DMS114 treated with DMSO at 0.1 percent for 48 hours (cell line): ENCODE data around the gene SPATC1L.

Experiments
- DNase-seq: peaks from one replicate; lab custom pipeline; 2025; ENCODE audit not compliant: unreplicated experiment; lab: John Stamatoyannopoulos, UW

Gene SPATC1L

DNA sequence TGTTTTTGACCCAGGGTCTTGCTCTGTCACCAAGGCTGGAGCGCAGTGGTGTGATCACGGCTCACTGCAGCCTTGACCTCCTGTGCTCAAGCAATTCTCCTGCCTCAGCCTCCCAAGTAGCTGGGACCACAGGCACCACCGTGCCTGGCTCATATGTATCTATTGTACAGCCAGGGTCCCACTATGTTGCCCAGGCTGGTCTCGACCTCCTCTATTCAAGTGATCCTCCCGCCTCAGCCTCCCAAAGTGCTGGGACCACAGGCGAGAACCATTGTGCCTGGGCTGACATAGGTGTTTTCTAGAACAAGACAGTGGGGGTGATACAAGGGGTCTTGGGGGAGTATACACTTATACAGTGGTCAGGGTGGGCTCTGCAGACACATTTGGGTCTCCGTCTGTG, 46.4 kb downstream of the SPATC1L start:
- no peak for DNase-seq

DNA sequence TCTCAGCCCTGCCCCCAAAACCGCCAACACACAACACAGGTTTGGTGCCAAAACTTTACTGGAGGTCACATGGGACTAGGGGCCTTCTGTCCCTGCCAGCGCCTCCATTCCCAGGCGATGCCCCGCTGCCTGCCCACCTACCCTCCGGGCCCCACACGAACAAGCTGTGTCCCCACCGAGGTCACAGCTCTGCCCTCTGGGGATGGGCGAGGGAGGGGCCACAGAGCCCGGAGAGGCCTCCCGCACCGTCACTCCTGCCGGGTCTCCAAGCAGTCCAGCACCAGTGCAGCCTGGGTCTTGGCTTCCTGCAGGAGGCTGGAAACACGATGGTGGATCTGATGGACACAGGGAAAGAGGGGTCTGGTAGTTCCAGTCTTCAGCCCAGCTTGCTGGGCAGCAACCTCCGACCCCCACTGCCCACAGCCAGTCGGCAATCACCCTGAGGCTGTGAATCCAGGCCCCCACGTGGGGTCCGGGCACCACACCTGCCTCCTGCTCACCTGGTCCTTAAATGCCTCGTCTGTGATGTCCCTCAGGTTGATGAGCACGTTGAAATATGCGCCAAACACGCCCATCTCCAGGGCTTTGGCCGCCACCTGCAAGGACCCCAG, 47.4 kb downstream of the SPATC1L start:
- DNase-seq, result no peak

DNA sequence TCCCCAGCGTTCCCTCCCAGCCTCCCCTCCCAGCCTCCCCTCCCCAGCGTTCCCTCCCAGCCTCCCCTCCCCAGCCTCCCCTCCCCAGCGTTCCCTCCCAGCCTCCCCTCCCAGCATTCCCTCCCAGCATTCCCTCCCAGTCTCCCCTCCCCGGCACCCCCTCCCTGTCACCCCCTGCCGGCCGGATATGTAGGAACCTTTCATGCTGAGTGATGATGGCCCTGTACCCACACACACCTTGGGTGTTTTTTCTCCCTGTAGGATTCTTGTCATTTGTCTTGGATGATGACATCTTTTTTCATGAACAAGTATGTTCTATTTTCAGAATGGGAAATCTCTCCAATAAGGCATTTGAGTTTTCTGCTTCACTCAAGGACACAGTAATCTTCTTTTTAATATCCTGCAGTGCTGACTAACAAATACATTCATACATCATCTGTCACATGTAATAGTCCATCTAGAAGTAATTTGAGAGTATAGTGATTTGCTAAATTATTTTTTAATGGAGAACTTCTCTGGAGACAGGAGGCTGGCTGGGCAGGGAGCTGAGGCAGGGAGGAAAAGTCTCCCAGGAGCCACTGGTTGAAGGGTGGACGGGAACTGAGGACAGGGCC, 48.4 kb downstream of the SPATC1L start:
- no peak for DNase-seq

DNA sequence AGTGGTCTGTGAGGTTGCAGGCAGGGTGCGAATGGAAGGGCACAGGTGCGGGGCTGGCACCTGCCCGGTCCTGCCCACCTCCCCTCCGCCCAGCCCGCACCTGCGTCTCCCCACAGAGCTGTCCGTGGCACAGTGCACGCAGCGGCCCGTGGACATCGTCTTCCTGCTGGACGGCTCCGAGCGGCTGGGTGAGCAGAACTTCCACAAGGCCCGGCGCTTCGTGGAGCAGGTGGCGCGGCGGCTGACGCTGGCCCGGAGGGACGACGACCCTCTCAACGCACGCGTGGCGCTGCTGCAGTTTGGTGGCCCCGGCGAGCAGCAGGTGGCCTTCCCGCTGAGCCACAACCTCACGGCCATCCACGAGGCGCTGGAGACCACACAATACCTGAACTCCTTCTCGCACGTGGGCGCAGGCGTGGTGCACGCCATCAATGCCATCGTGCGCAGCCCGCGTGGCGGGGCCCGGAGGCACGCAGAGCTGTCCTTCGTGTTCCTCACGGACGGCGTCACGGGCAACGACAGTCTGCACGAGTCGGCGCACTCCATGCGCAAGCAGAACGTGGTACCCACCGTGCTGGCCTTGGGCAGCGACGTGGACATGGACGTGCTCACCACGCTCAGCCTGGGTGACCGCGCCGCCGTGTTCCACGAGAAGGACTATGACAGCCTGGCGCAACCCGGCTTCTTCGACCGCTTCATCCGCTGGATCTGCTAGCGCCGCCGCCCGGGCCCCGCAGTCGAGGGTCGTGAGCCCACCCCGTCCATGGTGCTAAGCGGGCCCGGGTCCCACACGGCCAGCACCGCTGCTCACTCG, 52.2 kb downstream of the SPATC1L start:
- DNase-seq, result no peak

DNA sequence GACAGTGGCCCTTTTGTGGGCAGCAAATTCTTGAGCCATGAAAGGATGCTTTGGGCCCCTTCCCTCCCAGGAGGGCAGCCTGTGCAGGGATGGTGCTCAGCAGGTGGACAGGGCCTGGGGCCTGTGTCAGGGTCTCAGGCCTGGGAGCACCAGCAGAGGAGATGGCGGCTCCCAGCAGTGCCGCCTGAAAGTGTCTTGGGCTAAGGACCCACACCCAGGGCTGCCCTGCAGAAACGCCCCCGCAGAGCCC, 52.7 kb downstream of the SPATC1L start:
- no peak for DNase-seq

DNA sequence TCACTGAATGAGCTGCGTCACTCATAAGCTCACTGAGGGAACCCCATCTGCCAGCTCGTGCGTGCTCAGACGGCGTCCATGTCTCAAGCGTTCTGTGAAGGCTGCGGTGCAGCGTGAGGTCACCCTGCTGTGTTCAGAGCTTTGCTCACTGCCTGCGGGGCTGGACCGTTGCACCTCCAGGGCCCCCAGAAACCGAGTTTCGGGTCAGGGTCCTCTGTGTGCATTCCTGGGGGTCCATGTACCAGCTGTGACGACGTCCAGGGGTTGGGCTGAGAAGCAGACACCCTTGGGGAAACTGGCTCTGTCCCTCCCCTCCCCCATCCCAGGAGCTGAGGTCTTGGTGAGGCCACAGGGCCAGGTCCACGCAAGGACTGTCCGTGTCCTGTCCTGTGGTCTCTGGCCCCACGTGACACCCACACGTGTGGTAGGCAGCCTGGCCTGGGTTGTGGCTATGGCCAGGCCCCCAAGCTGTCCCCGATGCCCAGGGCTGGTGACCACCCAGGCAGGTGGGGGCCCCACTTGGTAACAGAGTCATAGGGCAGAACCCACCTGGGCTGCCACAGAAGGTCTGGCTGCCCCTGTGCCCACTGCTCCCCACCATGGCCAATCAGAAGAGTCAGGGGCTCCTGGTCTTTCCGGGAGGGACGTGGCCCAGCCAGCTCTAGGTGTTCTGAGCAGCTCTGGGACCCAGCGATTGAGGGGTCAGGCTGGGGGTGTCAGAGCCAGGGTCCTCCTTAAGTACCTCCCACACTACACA, 53.2 kb downstream of the SPATC1L start:
- no peak for DNase-seq

DNA sequence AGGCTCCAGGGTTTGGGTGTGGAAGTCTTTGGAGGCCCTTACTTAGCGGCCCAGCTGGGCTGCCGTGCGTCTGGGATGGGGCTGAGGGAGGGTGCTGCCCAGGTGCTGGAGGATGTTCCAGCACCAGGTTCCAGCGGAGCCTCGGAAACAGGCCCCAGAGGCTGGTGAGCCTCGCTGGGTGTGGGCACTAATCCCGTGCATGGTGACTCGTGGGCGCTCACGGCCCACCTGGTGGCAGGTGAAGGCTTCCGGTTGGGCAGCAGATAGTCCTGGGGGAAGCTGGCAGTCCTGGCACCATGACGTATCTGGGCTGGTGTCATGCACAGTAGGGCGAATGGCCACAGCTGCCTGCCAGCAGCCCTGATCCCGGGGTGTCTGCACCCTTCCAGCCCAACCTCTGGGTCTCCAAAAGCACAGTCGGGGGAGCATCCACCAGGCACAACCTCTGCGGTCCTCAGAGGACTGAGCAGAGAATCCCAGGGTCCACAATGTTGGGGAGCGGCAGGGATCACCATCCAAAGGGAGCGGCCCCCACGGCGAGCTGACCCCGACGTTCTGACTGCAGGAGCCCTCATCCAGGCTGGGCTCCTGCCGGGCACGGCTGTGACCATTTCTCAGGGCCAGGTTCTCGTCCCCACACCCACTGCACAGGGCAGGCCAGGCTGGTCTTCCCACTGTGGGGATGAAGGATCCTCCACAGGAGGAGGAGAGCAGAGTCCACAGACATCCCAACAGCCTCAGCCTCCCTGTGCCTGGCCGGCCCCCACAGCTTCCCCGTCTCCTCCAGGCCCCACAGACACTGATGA, 54.2 kb downstream of the SPATC1L start:
- no peak for DNase-seq

DNA sequence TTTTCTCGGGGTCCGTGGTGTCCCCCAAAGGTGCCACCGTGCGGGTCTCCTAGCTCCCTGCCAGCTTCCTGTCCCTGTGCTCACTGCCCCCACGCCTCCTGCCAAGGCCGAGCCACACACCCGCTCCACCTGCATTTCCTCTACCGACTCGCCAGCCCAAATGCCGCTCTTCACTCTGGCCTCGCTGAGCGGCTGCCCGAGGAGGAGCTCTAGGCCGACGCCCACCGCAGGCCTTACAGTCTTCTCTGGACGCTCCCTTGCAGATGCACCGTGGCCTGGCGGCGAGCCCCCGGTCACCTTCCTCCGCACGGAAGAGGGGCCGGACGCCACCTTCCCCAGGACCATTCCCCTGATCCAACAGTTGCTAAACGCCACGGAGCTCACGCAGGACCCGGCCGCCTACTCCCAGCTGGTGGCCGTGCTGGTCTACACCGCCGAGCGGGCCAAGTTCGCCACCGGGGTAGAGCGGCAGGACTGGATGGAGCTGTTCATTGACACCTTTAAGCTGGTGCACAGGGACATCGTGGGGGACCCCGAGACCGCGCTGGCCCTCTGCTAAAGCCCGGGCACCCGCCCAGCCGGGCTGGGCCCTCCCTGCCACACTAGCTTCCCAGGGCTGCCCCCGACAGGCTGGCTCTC, 55.2 kb downstream of the SPATC1L start:
- no peak for DNase-seq

DNA sequence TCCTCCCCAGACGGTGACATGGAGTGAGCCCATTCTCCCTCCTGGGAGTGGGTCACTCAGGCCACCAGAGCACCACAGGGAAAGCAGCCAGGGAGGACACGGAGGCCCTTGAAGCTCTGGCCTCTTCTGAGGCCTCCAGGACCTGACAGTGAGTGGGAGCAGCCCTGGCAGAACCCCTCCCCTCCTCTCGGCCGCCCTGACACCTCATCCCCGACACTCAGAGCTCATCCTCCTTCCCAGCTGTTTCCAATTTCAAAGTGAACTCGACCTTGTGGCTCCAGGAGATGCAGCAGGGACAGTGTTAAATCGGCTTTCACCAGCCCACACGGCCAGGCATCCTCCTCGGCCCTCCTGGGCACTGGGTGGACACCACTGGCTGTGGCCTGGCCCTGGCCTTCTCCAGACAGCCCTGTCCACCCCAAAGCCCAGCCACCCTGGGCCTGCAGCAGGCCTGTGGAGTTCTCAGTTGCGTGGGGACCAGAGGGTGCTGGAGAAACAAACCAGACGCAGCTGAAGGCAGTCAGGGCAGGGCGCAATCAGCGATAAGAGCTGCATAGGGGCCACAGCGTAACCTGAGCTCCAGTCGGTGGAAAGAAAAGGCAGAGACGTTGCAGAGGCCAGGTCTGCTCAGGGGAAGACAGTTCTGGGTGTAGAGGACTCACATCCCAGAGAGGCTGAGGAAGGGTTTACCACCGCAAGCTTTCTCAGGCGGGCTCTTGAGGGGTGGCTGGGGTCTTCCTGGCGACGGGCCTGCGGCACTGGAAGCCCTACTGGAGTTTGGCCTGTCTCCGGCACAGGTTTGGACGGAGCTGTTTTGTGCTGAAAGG, 55.9 kb downstream of the SPATC1L start:
- DNase-seq, result no peak

DNA sequence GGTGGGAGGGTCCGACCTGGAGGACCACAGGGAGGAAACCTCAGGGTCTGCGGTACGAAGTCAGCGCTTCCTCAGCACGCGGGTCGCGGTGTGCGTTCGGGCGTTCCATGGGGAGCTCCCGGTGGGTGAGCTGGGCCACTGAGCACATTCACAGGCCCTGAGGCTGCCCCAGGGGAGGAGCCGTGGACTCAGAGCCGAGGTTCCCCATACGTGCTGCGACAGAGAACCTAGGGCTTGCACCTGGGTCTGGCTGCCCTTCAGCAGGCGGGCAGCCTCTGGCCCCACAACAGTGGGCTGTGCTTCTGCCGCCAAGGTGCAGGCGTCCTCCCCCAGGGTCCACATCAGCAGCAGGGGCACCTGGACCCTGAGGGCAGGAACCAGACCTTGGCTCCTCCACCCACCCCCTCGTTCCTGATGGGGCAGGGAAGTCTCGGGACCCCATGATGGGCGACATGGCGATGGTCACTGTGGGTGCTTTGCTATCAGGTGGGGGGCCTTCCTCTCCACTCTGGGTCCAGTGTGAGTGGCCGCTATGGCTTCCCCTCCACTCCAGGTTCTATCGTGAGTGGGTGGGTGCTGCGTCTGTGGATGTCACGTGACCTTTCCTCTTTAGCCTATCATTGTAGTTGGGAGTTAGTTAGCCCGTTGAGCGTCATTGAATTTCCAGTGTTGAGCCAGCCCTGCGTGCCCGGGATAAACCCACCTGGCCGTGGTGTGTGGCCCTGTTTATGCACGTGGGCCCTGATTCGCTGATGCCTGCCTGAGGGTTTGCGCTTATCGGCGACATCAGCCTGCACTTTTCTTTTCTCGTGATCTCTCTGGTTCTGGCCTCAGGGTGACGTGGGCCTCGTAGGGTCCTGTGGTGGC, 56.8 kb downstream of the SPATC1L start:
- DNase-seq, result no peak

DNA sequence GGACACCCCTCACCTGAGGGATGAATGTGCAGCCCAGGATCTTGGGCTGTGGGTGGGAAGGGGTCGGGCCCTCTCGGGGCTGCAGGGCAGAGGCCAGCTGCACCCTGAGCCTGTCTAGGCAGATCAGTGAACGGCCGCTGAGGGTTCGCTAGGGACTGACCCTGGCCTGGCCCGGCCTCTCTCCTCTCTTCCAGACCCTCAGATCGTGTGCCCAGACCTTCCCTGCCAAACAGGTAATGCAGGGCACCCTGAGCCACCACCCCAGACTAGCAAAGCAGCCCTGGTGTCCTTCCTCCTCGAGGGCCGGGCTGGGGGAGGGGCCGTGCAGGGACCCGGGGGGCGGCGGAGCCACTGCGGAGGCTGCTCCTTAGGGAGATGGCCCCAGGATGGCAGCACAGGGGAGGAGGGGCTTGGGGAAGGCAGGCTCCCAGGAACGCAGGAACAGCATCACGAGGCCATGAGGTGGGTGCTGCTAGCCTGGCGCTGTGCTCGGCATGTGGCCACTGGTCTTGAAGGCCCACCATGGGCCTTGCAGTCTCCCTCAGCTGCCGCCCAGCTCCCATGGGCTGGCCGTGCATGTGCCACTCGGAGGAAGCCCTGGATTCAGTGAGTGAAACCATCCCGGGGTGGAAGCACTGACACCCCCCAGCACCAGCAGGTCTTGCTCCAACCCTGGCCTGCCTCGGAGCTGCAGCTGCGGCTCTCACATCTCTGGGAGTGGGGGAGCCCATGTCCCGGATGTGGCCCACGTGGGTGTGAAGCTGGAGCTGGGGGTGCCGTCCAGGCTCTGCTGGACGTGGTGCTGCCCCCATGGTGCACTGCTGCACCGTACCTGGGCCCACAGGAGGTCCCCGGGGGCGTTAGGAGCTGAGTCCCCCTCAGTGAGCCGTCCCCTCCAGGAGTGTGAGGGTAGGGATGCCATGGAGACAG, 57.7 kb downstream of the SPATC1L start:
- DNase-seq, result no peak

DNA sequence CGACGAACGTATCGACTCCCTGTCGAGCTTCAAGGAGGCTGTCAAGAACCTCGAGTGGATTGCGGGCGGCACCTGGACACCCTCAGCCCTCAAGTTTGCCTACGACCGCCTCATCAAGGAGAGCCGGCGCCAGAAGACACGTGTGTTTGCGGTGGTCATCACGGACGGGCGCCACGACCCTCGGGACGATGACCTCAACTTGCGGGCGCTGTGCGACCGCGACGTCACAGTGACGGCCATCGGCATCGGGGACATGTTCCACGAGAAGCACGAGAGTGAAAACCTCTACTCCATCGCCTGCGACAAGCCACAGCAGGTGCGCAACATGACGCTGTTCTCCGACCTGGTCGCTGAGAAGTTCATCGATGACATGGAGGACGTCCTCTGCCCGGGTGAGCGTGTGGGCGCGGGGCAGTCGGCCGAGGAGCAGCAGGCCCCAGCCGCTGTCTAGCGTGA, 58.4 kb downstream of the SPATC1L start:
- no peak for DNase-seq

DNA sequence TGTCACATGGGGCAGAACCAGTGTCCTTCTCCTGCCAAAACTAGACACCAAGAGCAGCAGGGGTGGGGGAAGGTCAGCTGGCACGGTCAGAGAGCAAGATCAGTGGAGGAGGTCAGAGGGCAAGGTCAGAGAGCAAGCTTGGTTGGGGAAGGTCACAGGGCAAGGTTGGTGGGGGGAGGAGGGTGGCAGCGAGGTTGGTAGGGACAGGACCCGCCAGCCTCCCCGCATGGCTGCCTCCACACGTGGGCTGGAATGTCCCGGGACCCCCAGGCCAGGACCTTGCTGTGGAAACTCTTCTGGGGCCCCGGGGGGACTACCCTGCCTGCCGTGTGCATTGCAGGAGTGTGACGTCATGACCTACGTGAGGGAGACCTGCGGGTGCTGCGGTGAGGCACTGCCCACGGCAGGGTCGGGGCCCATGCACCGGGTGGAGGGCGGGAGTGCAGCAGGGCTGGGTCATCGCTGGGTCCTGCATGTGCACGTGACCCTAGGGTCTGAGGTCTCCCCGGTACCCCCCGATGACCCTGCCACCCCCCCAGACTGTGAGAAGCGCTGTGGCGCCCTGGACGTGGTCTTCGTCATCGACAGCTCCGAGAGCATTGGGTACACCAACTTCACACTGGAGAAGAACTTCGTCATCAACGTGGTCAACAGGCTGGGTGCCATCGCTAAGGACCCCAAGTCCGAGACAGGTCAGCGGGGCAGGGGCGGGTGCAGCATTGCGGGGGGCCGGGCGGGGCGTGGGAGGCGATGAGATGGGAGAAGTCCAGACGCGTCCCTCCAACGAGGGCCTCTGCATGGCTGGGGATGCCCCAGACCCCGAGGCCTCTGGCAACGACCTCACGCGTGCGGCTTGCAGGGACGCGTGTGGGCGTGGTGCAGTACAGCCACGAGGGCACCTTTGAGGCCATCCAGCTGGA, 59.1 kb downstream of the SPATC1L start:
- DNase-seq, result no peak

DNA sequence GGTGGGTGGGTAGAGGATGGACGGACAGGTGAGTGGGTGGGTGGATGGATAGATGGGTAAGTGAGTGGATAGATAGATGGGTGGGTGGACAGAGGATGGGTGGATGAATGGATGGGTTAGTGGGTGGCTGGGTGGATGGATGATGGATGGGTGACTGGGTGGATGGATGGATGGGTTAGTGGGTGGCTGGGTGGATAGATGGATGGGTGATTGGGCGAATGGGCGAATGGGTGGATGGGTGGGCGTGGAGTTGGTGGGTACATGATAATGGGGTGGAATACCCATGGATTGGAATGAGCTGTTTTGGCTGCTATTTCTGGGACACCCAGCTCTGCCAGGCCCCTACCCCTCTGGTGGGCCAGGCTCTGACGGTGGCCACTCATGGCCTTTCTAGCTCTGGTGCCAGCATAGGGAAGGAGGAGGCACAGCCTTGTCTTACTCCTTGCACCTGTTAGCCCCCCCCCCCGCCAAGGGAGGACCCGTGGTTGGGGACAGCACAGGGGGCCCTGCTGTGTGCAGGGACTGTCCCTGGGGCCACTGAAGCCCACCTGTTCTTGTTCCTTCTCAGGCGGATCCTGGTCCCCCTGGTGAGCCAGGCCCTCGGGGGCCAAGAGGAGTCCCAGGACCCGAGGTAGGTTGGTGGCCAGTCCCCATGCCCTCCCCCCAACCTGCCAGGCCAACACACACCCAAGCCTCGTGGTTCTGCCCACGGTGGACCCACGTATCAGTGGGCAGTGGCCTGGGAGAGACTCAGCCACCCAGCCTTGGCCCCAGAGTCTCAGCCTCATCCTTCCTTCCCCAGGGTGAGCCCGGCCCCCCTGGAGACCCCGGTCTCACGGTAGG, 60.0 kb downstream of the SPATC1L start:
- no peak for DNase-seq

DNA sequence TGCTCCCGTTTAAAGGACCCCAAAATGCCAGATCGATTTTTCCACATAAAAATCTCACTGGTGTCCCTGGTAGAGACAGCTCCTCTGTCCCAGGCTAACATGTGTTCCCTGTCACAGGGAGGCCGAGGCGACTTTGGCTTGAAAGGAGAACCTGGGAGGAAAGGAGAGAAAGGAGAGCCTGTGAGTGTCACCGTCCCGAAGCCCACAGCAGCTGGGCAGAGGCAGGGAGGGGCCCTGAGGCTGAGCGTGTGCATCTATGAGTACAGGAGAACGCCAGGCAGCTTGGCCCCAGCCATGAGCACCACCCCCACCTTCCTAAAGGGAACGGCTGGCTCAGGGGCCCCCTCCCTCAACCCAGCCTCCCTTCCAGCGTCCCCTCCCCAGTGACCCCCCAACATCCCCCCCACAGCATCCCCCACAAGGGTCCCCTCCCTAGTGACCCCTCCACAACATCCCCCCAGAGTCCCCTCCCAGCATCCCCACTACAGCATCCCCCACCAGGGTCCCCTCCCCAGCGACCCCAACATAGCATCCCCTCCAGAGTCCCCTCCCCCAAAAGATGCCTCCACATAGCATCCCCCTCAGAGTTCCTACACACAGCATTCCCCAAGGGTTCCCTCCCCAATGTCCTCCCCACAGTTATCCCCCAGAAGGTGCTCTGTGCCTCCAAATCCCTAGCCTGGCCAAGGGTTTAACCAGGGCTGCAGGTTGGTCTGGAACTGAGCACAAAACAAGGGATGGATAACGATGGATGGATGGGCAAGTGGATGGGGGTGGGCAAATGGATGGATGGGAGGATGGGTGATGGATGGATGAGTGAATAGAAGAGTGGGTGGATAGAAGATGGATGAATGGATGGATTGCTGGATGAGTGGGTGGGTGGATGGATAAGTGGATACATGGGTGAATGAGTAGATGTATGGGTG, 61.2 kb downstream of the SPATC1L start:
- DNase-seq, result no peak
